ENCODE measurements around the gene ZNF608.

Gene ZNF608

GRCh38 chr5:124745928-124746915 lies at the start of gene ZNF608:
TSS of gene ZNF608 (minus strand) at chr5:124746639. CDS start at chr5:124744989, 1,650 bp downstream.
- DNase-seq (no peak), ATAC-seq (no peak)

GRCh38 chr5:124795829-124796228 lies 49.4 kb upstream of the ZNF608 start:
- no peak for DNase-seq
- no peak for ATAC-seq

GRCh38 chr5:124790895-124791732 lies 44.7 kb upstream of the ZNF608 start:
- ATAC-seq (no peak), DNase-seq (no peak)

GRCh38 chr5:124790301-124790894 lies 44.0 kb upstream of the ZNF608 start:
- no peak for DNase-seq
- no peak for ATAC-seq

GRCh38 chr5:124789104-124789605 lies 42.7 kb upstream of the ZNF608 start:
- DNase-seq, result no peak

GRCh38 chr5:124783794-124784193 lies 37.4 kb upstream of the ZNF608 start:
- no peak for ATAC-seq
- DNase-seq, result no peak

More at GRCh38 chr5:124789104-124789605, 42.7 kb upstream of the ZNF608 start:
- no peak for ATAC-seq

GRCh38 chr5:124783285-124783684 lies 36.8 kb upstream of the ZNF608 start:
- no peak for ATAC-seq
- no peak for DNase-seq

GRCh38 chr5:124782262-124782661 lies 35.8 kb upstream of the ZNF608 start:
- ATAC-seq, result no peak
- DNase-seq, result no peak

GRCh38 chr5:124780011-124780410 lies 33.6 kb upstream of the ZNF608 start:
- ATAC-seq (no peak), DNase-seq (no peak)

GRCh38 chr5:124773315-124774311 lies 27.2 kb upstream of the ZNF608 start:
- DNase-seq (no peak), ATAC-seq (no peak)

- no peak for ATAC-seq
- no peak for DNase-seq
Observed at GRCh38 chr5:124772457-124773200, 26.2 kb upstream of the ZNF608 start.

- DNase-seq (no peak), ATAC-seq (no peak)
Observed at GRCh38 chr5:124771761-124772160, 25.3 kb upstream of the ZNF608 start.

- no peak for DNase-seq
Observed at GRCh38 chr5:124764992-124765611, 18.7 kb upstream of the ZNF608 start.

GRCh38 chr5:124764585-124764984 lies 18.1 kb upstream of the ZNF608 start:
- ATAC-seq (no peak), DNase-seq (no peak)

More at GRCh38 chr5:124764992-124765611, 18.7 kb upstream of the ZNF608 start:
- no peak for ATAC-seq

GRCh38 chr5:124761010-124761409 lies 14.6 kb upstream of the ZNF608 start:
- DNase-seq (no peak), ATAC-seq (no peak)

GRCh38 chr5:124760608-124761007 lies 14.2 kb upstream of the ZNF608 start:
- no peak for ATAC-seq
- no peak for DNase-seq

- ATAC-seq, result no peak
- DNase-seq, result no peak
Observed at GRCh38 chr5:124755565-124755964, 9.1 kb upstream of the ZNF608 start.

GRCh38 chr5:124755041-124755440 lies 8.6 kb upstream of the ZNF608 start:
- ATAC-seq, result no peak

GRCh38 chr5:124754206-124754927 lies 7.9 kb upstream of the ZNF608 start:
- ATAC-seq, result no peak
- DNase-seq, result no peak

More at GRCh38 chr5:124755041-124755440, 8.6 kb upstream of the ZNF608 start:
- no peak for DNase-seq

Data from stimulated activated naive CD8-positive, alpha-beta T cell treated with anti-CD3 and anti-CD28 coated beads, Interleukin-15, Interleukin-2, amounts not matched to agents 100 U/mL and 50 U/mL, for 24 hours (primary cell).